Endothelial cell (in vitro differentiated cells): ENCODE data around the gene NIPAL4. TPM values are rescaled to one million over a fixed set of nuclear protein-coding genes. Genes with fewer than 3 reads are reported as not detected.

Source experiments
- DNase-seq: peaks from one replicate; pipeline ENCODE4 v3.0.0; 2021; ENCODE audit warnings: low spot score
- H3K27ac Mint-ChIP-seq: one replicate; pipeline ENCODE4 v1.8.0; 2021; ENCODE audit warnings: mixed read lengths, inconsistent platforms; ENCODE audit not compliant: unreplicated experiment
- H3K27me3 Mint-ChIP-seq: one replicate; pipeline ENCODE4 v1.8.0; 2021; ENCODE audit warnings: mild to moderate bottlenecking, moderate library complexity, mixed read lengths, inconsistent platforms; ENCODE audit not compliant: unreplicated experiment
- H3K36me3 Mint-ChIP-seq: one replicate; pipeline ENCODE4 v1.8.0; 2021; ENCODE audit warnings: mild to moderate bottlenecking, low read depth, mixed read lengths, inconsistent platforms; ENCODE audit not compliant: unreplicated experiment
- H3K4me1 Mint-ChIP-seq: one replicate; pipeline ENCODE4 v1.8.0; 2021; ENCODE audit warnings: mild to moderate bottlenecking, mixed read lengths, inconsistent platforms; ENCODE audit not compliant: unreplicated experiment
- H3K4me3 Mint-ChIP-seq: one replicate; pipeline ENCODE4 v1.8.0; 2021; ENCODE audit warnings: mild to moderate bottlenecking, mixed read lengths, inconsistent platforms; ENCODE audit not compliant: unreplicated experiment
- H3K9me3 Mint-ChIP-seq: one replicate; pipeline ENCODE4 v1.8.0; 2021; ENCODE audit warnings: mixed read lengths, inconsistent platforms; ENCODE audit not compliant: unreplicated experiment
- CTCF ChIP-seq: fragments of 200-600 bp; sonication (generic); IDR thresholded peaks from one replicate; pipeline ENCODE4 v1.5.0; 2021; ENCODE audit warnings: antibody characterized with exemption; ENCODE audit not compliant: unreplicated experiment
- total RNA-seq: library from RNA; stranded (reverse); fragmentation: NEBNext Ultra II Directional; extraction: Animal tissue kit (Norgen Biotek cat#: 25700); gene quantifications from one replicate; pipeline ENCODE4 v1.2.1, GENCODE V29; 2021; ENCODE audit not compliant: unreplicated experiment

Gene NIPAL4
- total RNA-seq, 1 donor from 2014 or later: not detected

GRCh38 chr5:157463621-157464518 lies 3.9 kb downstream of the NIPAL4 start:
- no peak overlapping the region for H3K27ac Mint-ChIP-seq
- H3K27me3 Mint-ChIP-seq: peaks cover 8% of the 10 kb centered on the region
- H3K4me1 Mint-ChIP-seq: peaks cover 15% of the 10 kb centered on the region
- no peak overlapping the region for H3K4me3 Mint-ChIP-seq
- TF ChIP-seq CTCF: no peak
- DNase-seq: no peak
- H3K9me3 Mint-ChIP-seq: no peaks in the 10 kb centered on the region
- peaks cover 10% of the 10 kb centered on the region for H3K36me3 Mint-ChIP-seq

GRCh38 chr5:157464519-157465171 lies 4.6 kb downstream of the NIPAL4 start:
- H3K4me1 Mint-ChIP-seq: peaks cover 15% of the 10 kb centered on the region
- no peak overlapping the region for H3K27ac Mint-ChIP-seq
- DNase-seq: no peak
- peaks cover 10% of the 10 kb centered on the region for H3K36me3 Mint-ChIP-seq
- H3K9me3 Mint-ChIP-seq: no peaks in the 10 kb centered on the region
- H3K27me3 Mint-ChIP-seq: peaks cover 8% of the 10 kb centered on the region
- H3K4me3 Mint-ChIP-seq: no peak overlapping the region
- TF ChIP-seq CTCF: no peak

- Mint-ChIP-seq H3K4me1 (peaks cover 14% of the 10 kb centered on the region), H3K9me3 (no peaks in the 10 kb centered on the region), H3K27me3 (no peaks in the 10 kb centered on the region), H3K4me3 (no peak overlapping the region), H3K36me3 (peaks cover 29% of the 10 kb centered on the region), H3K27ac (no peak overlapping the region)
- DNase-seq: no peak
- no peak for TF ChIP-seq CTCF
These were observed 8.4 kb downstream of the NIPAL4 start for GRCh38 chr5:157468293-157468965.

- Mint-ChIP-seq H3K4me3 (no peak overlapping the region), H3K27ac (no peak overlapping the region)
These were observed 9.1 kb downstream of the NIPAL4 start for GRCh38 chr5:157469073-157469472.

More at GRCh38 chr5:157469073-157469472, 9.1 kb downstream of the NIPAL4 start:
- peaks cover 35% of the 10 kb centered on the region for H3K36me3 Mint-ChIP-seq
- no peaks in the 10 kb centered on the region for H3K9me3 Mint-ChIP-seq
- H3K27me3 Mint-ChIP-seq: no peaks in the 10 kb centered on the region
- H3K4me1 Mint-ChIP-seq: peaks cover 19% of the 10 kb centered on the region
- TF ChIP-seq CTCF: no peak
- no peak for DNase-seq
